Thymus (tissue), 11 donors: ENCODE measurements around the gene CYS1. TPM values are rescaled to one million over a fixed set of nuclear protein-coding genes. Genes with fewer than 3 reads are reported as not detected.
"Not testable (repeated sequence)": the region's sequence is repeated elsewhere in the genome, so short reads cannot be mapped to it uniquely, and the experiment has no call there.

Source experiments
- DNase-seq, 9 donors: peaks; one replicate each; pipeline ENCODE4 v3.0.0-alpha.2; 2013; ENCODE audit warnings: low spot score in 9 of 9, low read depth in 6 of 9, missing footprints in 1 of 9
- H3K27ac ChIP-seq, 2 donors: one replicate each; pipeline ENCODE4 v1.5.1; 2013; ENCODE audit warnings: control low read depth in 1 of 2, low read depth in 1 of 2, low read length in 1 of 2, mild to moderate bottlenecking in 1 of 2, moderate library complexity in 1 of 2
- H3K27me3 ChIP-seq, 2 donors: one replicate each; pipeline ENCODE4 v1.5.1; 2013; ENCODE audit warnings: low read length in 1 of 2; ENCODE audit not compliant: control insufficient read depth in 2 of 2, insufficient read depth in 1 of 2
- H3K36me3 ChIP-seq, 2 donors: one replicate each; pipeline ENCODE4 v1.5.1; 2013; ENCODE audit warnings: low read length in 1 of 2, mild to moderate bottlenecking in 1 of 2, moderate library complexity in 1 of 2; ENCODE audit not compliant: control insufficient read depth in 2 of 2, insufficient read depth in 2 of 2
- H3K4me1 ChIP-seq, 2 donors: one replicate each; pipeline ENCODE4 v1.5.1; 2013; ENCODE audit warnings: low read length in 2 of 2; ENCODE audit not compliant: control insufficient read depth in 2 of 2, insufficient read depth in 2 of 2
- H3K4me3 ChIP-seq, 2 donors: one replicate each; pipeline ENCODE4 v1.5.1; 2013; ENCODE audit warnings: low read length in 2 of 2, control low read depth in 1 of 2, mild to moderate bottlenecking in 1 of 2
- H3K9me3 ChIP-seq, 2 donors: one replicate each; pipeline ENCODE4 v1.5.1; 2013; ENCODE audit warnings: low read length in 1 of 2, mild to moderate bottlenecking in 1 of 2; ENCODE audit not compliant: control insufficient read depth in 2 of 2, insufficient read depth in 1 of 2
- WGBS: extraction: QIAGEN DNeasy Blood & Tissue Kit; methylation state at CpG from one replicate; pipeline ENCODE4 v1.1.7; 2013; 5-methylcytosine and 5-hydroxymethylcytosine counted together
- polyA plus RNA-seq: library from polyadenylated mRNA; stranded (reverse); fragments of 200-250 nt; gene quantifications from one replicate; pipeline ENCODE4 v1.2.3, GENCODE V29; 2013
- total RNA-seq: library from RNA; stranded (reverse); fragments of 120-200 nt; gene quantifications from one replicate; pipeline ENCODE4 v1.2.4, GENCODE V29; 2013
- donor health status: healthy.

Gene CYS1
- total and polyA plus RNA-seq, 2 donors = 0.19 to 0.30 TPM

DNA sequence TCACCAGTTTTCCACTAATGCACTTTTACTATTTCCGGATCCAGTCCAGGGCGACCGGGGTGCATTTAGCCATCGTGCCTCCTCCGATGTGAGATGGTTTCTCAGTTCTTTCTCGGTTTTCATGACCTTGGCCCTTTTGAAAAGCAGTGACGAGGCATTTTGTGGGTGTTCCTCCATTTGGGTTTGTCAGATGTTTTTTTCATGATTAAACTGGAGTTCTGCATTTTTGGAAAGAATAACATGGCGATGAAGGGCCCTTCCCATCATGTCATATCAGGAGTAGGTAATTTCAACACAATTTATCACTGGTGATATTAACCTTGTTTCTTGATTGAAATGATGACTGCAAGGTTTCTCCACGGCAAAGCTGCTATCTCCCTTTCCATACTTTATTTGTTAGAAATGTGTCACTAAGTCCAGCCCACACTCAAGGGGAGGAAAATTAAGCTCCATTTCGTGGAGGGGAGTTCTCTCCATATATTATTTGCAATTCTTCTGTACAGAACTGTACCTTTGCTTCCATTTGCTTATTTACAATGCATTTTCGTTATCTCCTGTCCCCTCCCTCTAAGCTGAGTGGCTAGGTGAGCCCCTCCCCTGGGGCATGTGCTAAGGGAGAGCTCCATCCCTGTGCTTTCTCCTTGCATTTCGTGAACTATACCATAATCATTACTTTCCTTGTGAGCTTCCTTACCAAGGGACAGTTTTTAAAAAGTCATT lies 45.7 kb downstream of the CYS1 start:
- Histone ChIP-seq H3K4me1 (peaks cover 0 to 9% of the 10 kb centered on the region in 2 donors), H3K27ac (no peak overlapping the region), H3K36me3 (no peaks in the 10 kb centered on the region), H3K9me3 (no peaks in the 10 kb centered on the region), H3K4me3 (no peak overlapping the region), H3K27me3 (peaks cover 0 to 10% of the 10 kb centered on the region in 2 donors)
- 90% methylated on average over 12 of the region's 12 CpGs for WGBS
- no peak for DNase-seq

DNA sequence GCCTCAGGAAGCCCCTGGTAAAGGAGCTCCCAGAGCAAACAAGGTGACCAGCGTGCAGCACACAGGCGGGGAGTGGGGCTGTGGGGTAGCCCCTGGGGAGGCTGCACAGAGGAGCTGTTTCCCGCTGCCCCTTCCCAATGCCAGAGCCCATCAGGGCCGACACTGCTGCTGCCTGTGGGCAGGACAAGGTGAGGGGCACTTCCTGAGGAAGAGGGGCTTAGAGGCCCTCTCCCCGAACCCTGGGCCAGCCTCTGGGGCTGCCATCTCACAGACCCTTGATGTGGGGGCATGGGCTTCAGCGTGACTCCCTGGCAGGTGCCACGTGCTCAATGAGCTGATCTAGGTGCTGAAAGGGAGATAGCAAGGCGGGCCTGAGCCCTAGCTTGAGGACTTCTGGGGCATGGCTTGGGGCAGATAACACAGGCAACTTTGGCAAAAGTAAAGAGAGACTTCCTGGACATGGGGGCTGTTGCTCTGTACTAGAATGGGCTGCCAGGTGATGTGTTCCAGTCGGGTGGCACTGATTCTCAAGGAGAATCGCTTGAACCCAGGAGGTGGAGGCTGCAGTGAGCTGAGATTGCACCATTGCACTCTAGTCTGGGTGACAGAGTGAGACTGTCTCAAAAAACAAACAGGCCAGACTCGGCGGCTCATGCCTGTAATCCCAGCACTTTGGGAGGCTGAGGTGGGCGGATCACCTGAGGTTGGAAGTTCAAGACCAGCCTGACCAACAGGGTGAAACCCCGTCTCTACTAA lies 46.8 kb downstream of the CYS1 start:
- Histone ChIP-seq H3K27ac (no peak overlapping the region), H3K4me1 (peaks cover 0 to 20% of the 10 kb centered on the region in 2 donors), H3K36me3 (no peaks in the 10 kb centered on the region), H3K4me3 (no peak overlapping the region), H3K9me3 (no peaks in the 10 kb centered on the region), H3K27me3 (peaks cover 0 to 15% of the 10 kb centered on the region in 2 donors)
- WGBS = 93% methylated on average over 14 of the region's 14 CpGs
- no peak for DNase-seq

GRCh38 chr2:10032746-10033105 lies 47.5 kb downstream of the CYS1 start:
- peaks cover 0 to 20% of the 10 kb centered on the region in 2 donors for H3K4me1 ChIP-seq
- peaks cover 0 to 11% of the 10 kb centered on the region in 2 donors for H3K27me3 ChIP-seq
- DNase-seq = no peak
- WGBS = 97% methylated on average over 7 of the region's 7 CpGs
- H3K4me3 ChIP-seq = no peak overlapping the region
- H3K27ac ChIP-seq = no peak overlapping the region
- H3K36me3 ChIP-seq = no peaks in the 10 kb centered on the region
- H3K9me3 ChIP-seq = no peaks in the 10 kb centered on the region

GRCh38 chr2:10031886-10032745 lies 48.1 kb downstream of the CYS1 start:
- 96% methylated on average over 20 of the region's 20 CpGs for WGBS

DNA sequence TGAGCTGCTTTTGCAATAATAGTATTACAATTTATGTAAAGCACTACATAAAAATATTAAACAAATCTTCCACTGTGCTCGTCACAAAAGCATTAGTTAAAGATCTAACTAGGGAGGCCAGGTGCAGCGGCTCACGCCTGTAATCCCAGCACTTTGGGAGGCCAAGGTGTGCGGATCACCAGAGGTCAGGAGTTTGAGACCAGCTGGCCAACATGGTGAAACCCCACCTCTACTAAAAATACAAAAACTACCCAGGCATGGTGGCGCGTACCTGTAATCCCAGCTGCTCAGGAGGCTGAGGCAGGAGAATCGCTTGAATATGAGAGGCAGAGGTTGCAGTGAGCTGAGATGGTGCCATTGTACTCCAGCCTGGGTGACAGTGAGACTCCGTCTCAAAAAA lies 49.4 kb downstream of the CYS1 start:
- not testable (repeated sequence) for H3K27me3 ChIP-seq, H3K27ac ChIP-seq, H3K36me3 ChIP-seq, DNase-seq, H3K9me3 ChIP-seq, H3K4me3 ChIP-seq
- peaks cover 0 to 17% of the 10 kb centered on the region in 2 donors for H3K4me1 ChIP-seq
- WGBS = 91% methylated on average over 8 of the region's 8 CpGs

More at GRCh38 chr2:10031886-10032745, 48.1 kb downstream of the CYS1 start:
- H3K4me3 ChIP-seq = no peak overlapping the region
- peaks cover 0 to 20% of the 10 kb centered on the region in 2 donors for H3K4me1 ChIP-seq
- no peak for DNase-seq
- no peaks in the 10 kb centered on the region for H3K36me3 ChIP-seq
- H3K9me3 ChIP-seq = no peaks in the 10 kb centered on the region
- H3K27ac ChIP-seq = no peak overlapping the region
- peaks cover 0 to 11% of the 10 kb centered on the region in 2 donors for H3K27me3 ChIP-seq

DNA sequence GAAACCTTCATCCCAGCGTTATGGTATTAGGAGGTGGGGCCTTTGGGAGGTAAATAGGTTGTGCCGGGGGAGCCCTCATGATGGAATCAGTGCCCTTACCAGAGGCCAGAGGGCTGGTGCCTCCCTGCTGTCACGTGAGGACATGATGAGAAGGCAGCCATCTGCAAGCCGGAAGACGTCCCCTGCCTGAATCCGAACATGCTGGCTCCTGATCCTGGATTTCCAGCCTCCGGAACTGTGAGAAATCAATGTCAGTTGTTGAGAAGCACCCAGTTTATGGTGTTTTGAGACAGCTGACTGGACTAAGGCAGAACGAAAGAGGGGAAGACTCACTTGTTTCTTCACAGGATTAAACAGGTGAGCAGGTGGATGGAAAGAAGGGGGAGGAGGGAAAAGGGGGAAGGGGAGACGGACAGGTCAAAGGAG lies 49.9 kb downstream of the CYS1 start:
- no peak for DNase-seq
- H3K36me3 ChIP-seq = no peaks in the 10 kb centered on the region
- no peak overlapping the region for H3K4me3 ChIP-seq
- H3K9me3 ChIP-seq = no peaks in the 10 kb centered on the region
- no peak overlapping the region for H3K27ac ChIP-seq
- H3K4me1 ChIP-seq = peaks cover 0 to 17% of the 10 kb centered on the region in 2 donors
- H3K27me3 ChIP-seq = peaks cover 0 to 5% of the 10 kb centered on the region in 2 donors
- WGBS = 91% methylated on average over 9 of the region's 9 CpGs

- DNase-seq = no peak
- Histone ChIP-seq H3K36me3 (no peaks in the 10 kb centered on the region), H3K4me1 (peaks cover 0 to 17% of the 10 kb centered on the region in 2 donors), H3K27ac (no peak overlapping the region), H3K9me3 (no peaks in the 10 kb centered on the region), H3K4me3 (no peak overlapping the region), H3K27me3 (peaks cover 0 to 5% of the 10 kb centered on the region in 2 donors)
- WGBS = 82% methylated on average over 7 of the region's 7 CpGs
Measured at GRCh38 chr2:10029875-10030223, 50.4 kb downstream of the CYS1 start.

- 28% methylated on average over 26 of the region's 26 CpGs for WGBS
- H3K4me1 ChIP-seq = peaks cover 0 to 17% of the 10 kb centered on the region in 2 donors
- H3K4me3 ChIP-seq = no peak overlapping the region
- no peaks in the 10 kb centered on the region for H3K36me3 ChIP-seq
- H3K27ac ChIP-seq = peak overlapping the region in 1 of 2 donors; percentile 37
- H3K27me3 ChIP-seq = peaks cover 0 to 5% of the 10 kb centered on the region in 2 donors
- no peaks in the 10 kb centered on the region for H3K9me3 ChIP-seq
- DNase-seq = peak in 2 of 9 donors; percentile 15 to 49
Measured at GRCh38 chr2:10028988-10029874, 51.0 kb downstream of the CYS1 start.
